HG03520 (cell line): Measurements from ENCODE around the gene LHCGR.
"Not testable (repeated sequence)": the region's sequence is repeated elsewhere in the genome, so short reads cannot be mapped to it uniquely, and the experiment has no call there.

Source experiments
- ATAC-seq: cut with Tn5 transposase; IDR thresholded peaks from one replicate; pipeline ENCODE4 v1.9.1; 2021; ENCODE audit warnings: mild to moderate bottlenecking, moderate library complexity; ENCODE audit not compliant: unreplicated experiment

The LHCGR gene

DNA sequence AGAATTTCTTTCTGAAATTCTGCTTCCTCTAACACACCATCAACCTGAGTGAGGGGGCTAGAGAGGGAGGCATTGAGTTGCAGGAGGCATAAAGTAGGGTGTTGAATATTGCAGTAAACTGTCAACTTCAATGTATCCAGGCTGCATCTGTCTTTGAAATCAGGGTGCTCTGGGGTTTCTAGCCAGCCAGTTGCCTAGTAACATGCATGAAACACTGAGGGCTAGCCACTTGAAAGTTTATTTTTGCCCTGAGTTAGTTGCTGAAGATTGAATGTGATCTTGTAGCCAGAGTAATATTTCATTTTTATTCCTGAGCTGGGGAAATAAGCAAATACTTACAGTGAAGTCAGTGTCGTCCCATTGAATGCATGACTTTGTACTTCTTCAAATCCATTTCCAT is 41.9 kb downstream of the LHCGR start:
- no peak for ATAC-seq

DNA sequence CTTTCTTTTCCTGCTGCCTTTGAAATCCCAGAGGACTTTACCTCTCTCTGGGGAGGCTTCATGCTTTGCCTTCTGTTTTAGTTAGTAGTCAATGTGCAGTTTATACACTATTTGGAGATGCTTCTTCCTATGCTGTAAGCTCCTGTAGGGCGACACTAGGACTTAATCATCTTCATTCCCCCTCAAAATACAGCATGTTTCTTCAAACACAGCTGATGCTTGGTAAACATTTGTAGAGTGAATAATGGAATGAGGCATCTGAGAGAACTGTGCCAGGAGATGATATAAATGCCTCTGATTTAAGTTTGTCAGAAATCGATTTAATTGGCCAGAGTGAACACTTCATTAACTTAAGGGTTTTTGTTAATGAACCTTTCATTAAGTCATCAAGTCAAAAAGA is 43.4 kb downstream of the LHCGR start:
- no peak for ATAC-seq

DNA sequence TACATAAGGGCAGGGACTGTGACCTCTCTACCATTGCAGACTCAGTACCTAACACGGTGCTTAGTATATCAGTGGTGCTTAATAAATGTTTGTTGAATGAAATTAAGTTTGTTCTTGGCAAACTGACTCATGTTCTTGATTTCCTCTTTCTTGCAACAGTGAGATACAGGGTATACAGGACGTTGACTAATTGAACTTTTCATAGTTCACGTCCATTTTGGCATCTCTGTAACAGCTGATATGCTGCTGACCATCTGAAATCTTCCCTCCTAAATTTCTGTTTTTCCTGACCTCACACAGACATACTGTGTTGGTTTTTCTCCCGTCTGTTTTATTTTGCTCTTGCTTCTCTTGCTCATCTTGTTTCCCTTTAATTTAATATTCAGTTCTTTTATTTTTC is 44.2 kb downstream of the LHCGR start:
- no peak for ATAC-seq

- no peak for ATAC-seq
Measured at GRCh38 chr2:48709096-48710034, 46.2 kb downstream of the LHCGR start.

- ATAC-seq = no peak
Measured at GRCh38 chr2:48707466-48707865, 48.1 kb downstream of the LHCGR start.

- not testable (repeated sequence) for ATAC-seq
Measured at GRCh38 chr2:48703621-48704020, 51.9 kb downstream of the LHCGR start.

DNA sequence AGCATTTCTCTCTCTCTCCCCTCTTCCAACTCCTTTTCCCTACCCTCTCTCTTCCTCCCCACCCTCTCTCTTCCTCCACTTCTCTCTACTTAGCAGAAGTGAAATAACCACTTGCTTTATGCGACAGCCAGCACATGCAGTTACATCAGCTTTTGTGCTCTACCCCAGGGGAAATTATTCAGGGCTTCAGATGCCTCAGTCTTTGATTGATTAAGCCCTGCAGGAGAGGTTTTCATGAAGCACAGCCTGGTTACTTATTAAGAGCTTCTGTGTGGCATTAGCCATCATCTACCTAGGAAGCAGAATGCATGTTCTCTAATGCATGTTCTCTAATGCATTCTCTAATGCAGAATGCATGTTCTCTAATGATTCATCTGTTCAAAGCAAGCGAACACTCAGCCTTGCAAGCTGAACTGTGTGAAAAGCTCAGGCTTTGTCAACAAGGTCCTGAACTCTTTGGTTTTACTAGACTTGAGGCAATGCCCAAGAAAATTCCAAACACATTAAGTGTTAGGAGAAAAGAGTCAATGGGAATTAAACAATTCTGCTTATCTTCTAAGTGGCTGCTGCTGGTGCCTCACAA is 56.1 kb downstream of the LHCGR start:
- no peak for ATAC-seq

DNA sequence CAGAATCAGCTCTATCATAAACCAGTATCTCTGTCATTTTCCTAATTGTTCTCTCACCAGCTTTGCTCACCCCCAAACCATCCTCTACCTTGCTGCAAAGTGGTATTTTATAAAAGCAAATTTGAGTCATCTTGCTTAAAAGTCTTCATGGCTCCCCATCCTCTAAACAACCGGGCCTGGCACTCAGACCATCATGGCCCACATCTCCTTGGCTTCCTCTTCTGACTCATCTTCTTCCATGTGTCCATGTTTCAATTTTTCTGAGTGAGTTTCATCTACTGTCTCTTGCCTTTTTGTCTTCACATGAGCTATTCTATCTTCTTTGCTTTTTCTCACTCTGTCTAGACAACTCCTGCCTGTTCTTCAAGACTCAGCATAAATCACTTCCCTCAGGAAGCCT is 58.6 kb downstream of the LHCGR start:
- ATAC-seq = no peak

GRCh38 chr2:48695991-48696390 is 59.5 kb downstream of the LHCGR start:
- no peak for ATAC-seq

DNA sequence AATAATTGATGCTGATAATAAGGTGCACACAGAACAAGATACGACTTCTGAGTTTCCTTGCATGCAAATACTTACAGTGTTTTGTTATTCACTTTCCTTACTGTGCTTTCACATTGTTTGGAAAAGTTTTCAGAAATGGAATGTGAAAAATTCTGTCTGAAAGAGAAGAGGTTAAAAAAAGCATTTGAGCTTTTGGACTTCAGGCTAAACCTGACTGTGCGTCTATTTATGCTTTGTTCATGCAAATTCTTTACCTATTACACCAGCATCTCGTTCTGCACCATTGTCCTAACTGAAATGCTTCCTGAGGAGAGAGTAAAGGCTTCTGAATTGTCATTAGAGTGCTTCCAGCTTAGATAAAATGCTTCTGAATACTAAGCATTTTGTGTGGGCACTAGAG is 61.4 kb downstream of the LHCGR start:
- no peak for ATAC-seq

DNA sequence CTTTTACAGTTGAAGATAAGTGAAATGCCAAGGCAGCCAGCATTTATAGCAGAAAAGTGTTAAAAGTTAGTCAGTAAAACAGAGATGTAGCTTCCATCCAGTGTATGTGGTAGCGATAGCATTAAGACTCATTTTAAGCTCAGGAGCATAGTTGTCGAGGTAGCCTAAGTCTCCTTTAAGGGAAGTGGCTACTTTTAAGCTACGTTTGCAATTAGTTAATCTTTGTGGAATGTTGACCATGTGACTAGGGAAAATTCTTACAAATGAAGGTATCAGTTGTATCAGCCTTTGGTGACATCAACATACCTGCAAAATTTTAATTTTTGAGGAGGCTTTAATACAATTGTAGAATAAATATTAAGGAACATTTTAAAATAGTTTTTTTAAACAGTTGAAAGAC is 61.9 kb downstream of the LHCGR start:
- ATAC-seq = no peak

- ATAC-seq = no peak
Measured at GRCh38 chr2:48693066-48693465, 62.5 kb downstream of the LHCGR start.

DNA sequence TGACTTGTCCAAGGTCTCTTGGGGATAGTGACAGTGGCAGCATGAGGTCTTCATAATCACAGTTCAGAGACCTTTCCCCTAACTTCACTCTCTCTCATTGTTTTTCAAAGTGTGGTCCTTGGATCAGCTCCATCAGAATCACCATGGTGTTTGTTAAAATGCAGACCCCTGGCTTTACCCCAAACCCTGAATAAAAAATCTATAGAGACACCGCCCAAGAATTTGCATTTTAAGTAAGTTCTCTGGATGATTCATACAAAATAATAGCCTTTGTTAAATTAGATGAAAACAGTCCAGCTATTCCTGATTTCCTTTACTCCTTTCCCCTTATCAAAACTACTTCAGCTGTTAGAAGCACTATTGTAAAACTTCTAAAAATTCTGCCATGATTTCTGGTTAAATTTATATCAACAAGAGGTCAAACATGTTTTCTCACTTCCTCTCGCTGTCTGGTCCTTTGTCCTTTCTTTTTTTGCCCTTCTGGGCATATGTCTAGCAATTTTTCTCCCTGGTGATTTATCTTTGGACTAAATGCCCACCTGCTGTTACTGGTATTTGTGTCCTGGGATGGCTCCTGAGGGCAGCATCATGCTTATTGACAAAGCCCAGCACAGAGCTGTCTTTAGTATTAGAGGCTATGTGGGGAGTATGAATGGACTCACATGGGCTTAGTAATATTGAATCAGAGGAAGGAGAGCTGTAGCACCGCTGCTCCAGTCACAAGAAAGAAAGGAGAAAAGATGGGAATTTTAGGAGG is 63.4 kb downstream of the LHCGR start:
- ATAC-seq = no peak

- no peak for ATAC-seq
Measured at GRCh38 chr2:48685126-48685525, 70.4 kb downstream of the LHCGR start.

GRCh38 chr2:48677450-48677849 is 78.1 kb downstream of the LHCGR start:
- no peak for ATAC-seq

DNA sequence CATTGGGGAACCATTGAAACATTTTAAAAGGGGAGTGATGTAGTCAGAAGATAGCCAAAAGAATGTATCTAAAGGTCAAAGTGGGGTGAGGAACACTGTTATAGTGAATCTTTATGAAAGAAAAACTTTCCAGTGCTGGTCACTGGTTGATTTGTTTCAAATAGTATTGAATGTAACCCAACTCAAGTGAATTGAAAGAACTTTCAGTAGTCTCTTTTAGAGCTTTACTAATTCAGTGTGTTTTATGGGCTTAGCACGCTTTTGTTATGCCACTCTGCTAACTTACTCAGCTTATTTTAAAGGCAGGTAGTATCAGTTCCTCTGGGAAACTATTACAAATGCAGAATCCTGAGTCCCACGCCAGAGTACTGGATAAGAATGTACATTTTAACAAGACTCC is 80.6 kb downstream of the LHCGR start:
- ATAC-seq = no peak

DNA sequence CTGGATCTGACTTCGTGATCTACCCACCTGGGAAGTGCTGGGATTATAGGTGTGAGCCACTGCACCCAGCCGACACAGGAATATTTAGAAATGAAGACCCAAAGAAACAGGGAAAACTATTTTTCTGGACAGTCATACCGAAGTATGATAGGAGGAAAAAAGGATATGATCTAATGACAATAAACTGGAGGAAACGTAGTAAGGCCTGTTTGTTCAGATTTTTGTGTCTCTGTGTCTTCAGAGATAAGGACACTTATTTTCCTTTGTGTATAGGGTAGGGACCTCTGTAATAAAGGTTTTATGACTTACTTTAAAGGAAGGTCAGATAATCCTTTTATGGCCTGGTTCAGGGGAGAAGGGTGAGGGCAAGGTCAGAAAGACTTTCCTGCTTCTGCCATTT is 81.9 kb downstream of the LHCGR start:
- no peak for ATAC-seq

DNA sequence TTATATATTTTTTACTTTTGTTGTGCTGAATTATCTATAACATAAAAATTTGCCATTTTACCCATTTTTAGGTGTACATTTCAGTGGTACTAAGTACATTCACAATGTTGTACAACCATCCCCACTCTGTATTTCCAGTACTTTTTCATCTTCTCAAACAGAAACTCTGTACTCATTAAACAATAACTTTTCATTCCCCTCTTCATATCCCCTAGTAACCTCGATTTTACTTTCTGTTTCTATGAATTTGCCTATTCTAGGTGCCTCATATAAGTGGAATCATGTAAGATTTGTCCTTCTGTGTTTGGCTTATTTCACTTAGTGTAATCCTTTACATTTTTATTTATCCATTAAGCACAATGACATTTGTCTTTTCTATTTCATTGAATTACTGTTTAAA is 86.5 kb downstream of the LHCGR start:
- no peak for ATAC-seq

GRCh38 chr2:48651158-48651790 is 104.2 kb downstream of the LHCGR start:
- ATAC-seq = no peak

DNA sequence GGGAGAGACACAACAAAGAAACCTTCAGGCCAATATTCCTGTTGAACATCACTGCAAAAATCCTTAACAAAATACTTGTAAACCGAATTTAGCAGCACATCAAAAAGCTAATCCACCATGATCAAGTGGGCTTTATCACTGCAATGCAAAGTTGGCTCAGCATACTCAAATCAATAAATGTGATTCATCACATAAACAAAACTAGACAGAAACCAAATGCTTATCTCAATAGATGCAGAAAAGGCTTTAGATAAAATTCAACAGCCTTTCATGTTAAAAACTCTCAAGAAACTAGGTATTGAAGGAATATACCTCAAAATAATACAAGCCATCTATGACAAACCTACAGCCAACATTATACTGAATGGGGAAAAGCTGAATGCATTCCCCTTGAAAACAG is 117.3 kb downstream of the LHCGR start:
- ATAC-seq = no peak
